Sigmoid colon (tissue), 4 donors: ENCODE data around the gene CTIF.

ENCODE experiments used
- EP300 ChIP-seq, 4 donors: sonication (generic); formaldehyde crosslinking; IDR thresholded peaks; one replicate each; pipeline ENCODE4 v1.6.1; 2017; ENCODE audit warnings: antibody characterized with exemption in 4 of 4
- POLR2A ChIP-seq, 2 donors: fragments of 450-650 bp; IDR thresholded peaks; one replicate each; pipeline ENCODE4 v1.6.1; 2016; ENCODE audit warnings: antibody characterized with exemption in 2 of 2, mild to moderate bottlenecking in 2 of 2, moderate library complexity in 2 of 2
- POLR2AphosphoS5 ChIP-seq, 4 donors: sonication (generic); formaldehyde crosslinking; IDR thresholded peaks; one replicate each; pipeline ENCODE4 v1.6.1; 2017; ENCODE audit warnings: antibody characterized with exemption in 4 of 4
- TF ChIP-seq, protein P1 (sequence below), 4 experiments: fragments of 450-650 bp in 3 of 4; fragments of 200-600 bp in 1 of 4; IDR thresholded peaks; one replicate each; pipeline ENCODE4 v1.5.1; 2016 to 2019; ENCODE audit warnings: antibody characterized with exemption in 4 of 4, mild to moderate bottlenecking in 3 of 4, moderate library complexity in 2 of 4

DNA sequence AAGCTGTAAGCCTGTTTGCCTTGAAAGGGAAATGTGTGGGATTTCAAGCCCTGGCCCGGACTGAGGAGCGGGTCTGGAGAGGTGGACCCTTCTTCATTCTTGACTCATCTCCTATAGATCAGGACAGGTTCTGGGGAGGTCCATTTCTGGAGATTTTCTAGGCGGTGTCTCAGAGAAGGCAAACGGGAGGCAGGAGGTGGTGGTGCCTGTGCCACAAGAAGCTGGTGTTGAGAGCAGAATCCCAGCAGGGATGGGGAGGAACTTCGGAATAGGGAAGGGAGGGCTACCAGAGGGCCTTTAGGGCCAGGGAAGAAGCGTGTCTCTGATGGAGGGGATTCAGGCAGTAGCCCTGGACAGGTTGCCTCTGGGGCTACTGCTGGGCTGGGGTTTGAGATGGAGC is 93.0 kb downstream of the CTIF start:
- TF ChIP-seq POLR2A (IDR thresholded peaks at IDR 0.05) (no peak), POLR2AphosphoS5 (IDR thresholded peaks at IDR 0.05) (no peak), EP300 (IDR thresholded peaks at IDR 0.05) (no peak)
- TF ChIP-seq, protein P1, sequence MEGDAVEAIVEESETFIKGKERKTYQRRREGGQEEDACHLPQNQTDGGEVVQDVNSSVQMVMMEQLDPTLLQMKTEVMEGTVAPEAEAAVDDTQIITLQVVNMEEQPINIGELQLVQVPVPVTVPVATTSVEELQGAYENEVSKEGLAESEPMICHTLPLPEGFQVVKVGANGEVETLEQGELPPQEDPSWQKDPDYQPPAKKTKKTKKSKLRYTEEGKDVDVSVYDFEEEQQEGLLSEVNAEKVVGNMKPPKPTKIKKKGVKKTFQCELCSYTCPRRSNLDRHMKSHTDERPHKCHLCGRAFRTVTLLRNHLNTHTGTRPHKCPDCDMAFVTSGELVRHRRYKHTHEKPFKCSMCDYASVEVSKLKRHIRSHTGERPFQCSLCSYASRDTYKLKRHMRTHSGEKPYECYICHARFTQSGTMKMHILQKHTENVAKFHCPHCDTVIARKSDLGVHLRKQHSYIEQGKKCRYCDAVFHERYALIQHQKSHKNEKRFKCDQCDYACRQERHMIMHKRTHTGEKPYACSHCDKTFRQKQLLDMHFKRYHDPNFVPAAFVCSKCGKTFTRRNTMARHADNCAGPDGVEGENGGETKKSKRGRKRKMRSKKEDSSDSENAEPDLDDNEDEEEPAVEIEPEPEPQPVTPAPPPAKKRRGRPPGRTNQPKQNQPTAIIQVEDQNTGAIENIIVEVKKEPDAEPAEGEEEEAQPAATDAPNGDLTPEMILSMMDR (IDR thresholded peaks at IDR 0.05): no peak
